Hematopoietic multipotent progenitor cell treated with erythropoietin and hydrocortisone succinate and interleukin-3 and kit ligand, for 6 days (in vitro differentiated cells): Measurements from ENCODE around the gene AK4.
A peak's percentile ranks its signal among the peaks of the same experiment; 100 is the strongest.

Experiments used
- DNase-seq: peaks from one replicate; pipeline ENCODE4 v3.0.0-alpha.2; 2015

AK4 gene

DNA sequence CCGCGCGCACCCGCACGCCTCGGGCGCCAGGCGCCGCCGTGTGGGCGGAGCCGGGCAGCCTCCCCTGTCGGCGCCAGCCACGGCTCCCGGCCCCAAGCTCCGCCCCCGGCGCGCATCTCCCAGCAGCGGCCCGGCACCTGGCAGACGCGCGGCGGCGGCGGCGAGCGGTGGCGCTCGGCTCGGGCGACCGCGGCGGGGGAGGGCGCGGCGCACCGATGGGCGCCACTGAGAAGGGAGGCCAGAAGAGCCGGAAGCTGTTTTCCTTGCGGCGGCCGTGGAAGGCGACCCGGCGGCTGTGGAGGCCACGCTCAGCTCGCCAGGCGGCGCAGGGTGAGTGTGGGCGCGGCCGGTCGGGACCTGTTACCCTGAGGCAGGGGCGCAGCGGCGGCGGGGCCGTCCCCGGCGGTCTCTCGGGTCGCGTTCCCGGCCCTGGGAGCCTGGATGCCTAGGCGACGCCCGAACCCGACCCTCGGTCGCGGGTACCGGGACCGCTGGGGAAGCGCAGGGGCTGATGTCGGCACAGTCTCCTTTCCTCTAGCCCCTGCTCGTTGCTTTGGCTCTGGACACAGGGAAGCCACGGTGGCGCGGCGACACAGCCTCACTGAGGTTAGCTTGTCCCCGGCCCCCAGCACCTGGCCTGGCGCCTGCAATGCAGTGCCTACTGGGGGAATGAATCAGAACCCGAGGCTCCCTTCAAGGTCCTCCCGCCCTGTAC is 106.5 kb downstream of the AK4 start:
- DNase-seq, result peak; percentile 91

DNA sequence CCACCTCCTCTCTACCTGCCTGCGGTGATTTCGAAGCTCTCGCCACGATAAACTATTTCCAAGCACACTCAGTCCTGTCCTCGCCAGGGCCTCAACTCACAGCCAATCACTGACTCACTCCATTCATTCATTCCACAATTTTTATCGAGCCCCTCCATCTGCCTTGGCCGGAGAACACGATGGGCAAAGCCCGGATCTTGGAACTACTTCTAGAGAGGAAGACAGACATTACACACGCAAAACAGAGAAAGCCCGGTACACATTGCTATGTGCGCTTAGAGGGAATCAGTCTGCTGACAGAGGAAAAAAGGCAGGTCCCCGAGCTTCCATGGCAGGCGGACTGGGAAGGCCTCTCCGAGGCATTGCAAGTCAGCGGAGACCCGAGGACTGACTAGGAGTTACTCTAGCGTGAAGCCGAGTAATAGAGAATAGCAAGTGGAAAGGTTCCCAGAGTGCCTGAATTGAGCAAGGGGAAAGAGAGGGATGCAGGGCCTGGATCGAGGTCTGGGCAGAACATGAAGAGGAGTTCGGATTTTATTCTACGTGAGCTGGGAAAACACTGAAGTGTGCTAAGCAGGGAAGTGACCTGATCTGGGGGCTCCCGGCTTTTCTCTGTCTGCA is 107.1 kb downstream of the AK4 start:
- DNase-seq, result peak; percentile 60

DNA sequence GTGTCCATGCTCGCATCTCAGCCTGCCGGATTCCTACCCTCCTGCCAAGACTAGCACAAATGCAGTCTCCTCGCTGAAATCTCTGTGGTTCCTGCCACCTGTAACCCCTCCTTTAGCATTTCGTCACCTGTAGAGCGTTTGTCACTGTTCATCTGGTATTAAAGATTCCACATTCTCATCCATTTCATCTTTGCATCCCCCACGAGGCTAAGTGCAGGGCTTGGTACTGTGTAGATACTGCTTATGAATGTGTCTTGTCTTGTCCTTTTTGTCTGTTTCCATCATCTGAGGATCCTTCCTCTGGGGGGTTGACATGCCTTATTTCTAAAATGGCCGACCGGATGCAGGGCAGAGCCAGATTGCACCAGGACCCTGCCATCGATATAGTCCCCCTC is 107.7 kb downstream of the AK4 start:
- peak; percentile 50 for DNase-seq

DNA sequence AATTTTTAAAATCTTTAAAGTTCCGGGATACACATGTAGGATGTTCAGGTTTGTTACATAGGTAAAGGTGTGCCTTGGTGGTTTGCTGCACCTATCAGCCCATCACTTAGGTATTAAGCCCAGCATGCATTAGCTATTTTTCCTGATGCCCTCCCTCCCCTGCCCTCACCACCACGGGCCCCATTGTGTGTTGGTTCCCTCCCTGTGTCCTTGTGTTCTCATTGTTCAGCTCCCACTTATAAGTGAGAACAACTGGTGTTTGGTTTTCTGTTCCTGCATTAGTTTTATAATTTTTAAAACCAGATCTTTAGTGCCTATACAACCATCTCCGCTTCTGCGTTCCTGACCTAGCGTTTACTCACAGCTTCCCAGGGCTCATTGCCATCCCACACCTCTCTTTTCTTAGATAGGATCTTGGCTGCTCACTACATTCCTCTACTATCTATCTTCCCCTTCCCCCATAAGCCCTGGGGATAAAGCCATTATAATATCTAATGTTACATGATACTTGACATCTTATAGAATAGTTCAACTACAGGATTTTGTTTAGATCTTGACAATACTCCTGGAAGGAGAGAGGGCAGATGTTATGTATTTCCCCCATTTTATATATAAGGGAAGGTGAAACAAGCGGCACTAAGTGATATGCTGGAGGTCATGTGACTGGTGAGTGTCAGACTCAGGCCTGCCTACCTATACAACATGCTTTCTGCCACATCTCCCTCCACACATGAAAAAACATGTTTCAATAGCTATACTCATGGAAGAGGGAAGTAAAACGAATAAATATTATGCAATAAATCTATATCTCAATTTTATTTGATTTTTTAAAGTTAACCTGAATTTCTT is 109.1 kb downstream of the AK4 start:
- DNase-seq, result peak; percentile 51

DNA sequence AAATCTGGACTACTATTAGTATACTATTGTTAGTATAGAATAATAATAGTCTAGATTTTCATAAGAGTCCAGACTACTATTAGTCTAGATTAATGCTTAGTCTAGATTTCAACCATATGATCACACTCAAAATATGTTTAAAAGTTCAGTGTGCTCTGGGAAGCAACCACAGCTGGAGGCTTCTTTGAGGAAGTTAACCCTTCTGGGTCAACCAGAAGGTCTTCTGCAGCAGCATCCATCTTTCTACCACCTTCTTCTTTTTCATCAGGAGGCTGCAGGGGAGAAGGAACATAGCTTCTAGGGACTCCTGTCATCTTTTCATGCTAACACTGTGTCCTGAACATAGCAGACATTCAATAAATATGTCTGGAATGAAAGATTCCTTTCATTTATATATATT is 110.1 kb downstream of the AK4 start:
- DNase-seq, result no peak

DNA sequence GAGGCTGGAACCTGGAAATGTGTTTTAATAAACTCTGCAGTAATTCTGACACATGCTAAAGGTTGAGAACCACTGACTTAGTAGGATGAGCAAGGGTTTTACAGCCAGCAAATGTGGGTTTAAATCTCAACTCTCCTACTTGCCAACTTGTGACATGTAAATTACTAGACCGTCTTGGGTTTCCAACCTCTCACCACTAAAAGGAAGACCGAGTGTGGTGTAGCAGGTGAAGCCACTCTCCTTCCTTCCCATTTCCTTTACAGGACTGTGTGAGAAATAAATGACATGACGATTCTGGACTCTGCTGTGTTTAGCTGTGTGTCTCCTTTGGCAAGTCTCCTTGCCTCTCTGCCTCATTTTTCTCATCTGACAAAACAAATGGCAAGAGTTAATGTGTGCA is 111.8 kb downstream of the AK4 start:
- DNase-seq, result no peak

DNA sequence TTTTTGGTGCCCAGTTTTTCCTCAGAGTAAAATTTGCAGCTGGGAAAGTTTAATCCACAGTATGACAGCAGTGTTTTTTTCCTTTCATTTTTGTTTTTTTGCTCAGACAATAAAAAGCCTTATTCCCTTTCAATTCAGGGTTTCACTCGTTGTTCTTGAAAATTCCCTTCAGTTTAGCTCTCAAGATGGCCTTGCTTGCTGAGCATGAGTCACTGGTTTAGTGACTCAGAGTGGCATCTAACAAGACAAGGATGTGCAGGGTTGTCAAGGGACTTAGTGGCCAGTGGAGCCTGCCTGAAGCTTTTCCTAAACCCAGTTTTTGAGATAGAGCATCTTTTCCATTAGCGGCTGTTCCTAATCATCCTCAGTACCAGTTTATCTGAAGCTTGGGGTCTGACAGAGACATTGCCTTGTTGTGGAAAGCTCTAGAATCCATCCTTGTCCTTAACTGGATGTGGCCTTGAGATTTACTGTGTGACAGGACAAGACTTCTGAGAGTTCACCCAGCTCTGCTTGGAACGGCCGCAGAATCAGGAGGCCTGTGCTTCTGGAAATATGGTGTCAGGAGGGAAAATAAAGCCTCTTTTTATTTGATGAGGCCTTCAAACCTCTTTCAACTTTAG is 113.0 kb downstream of the AK4 start:
- peak; percentile 64 for DNase-seq

DNA sequence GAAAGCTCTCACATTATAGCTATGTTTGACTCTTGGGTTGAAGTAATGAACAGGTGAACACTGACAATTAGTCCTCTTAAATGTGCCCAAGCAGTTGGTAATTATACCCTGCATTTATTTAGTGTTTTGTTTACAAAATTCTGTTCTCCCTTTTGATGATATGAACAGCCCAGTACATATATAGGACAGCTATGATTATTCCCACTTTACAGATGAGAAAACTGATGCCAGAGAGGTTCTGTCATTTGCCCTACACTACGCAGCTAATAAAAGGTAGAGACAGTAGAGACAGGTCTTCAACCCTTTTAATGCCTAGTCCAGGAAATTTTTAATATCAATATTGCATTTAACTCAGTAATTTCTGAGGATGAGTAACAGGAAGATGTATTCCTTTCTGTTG is 115.3 kb downstream of the AK4 start:
- no peak for DNase-seq

DNA sequence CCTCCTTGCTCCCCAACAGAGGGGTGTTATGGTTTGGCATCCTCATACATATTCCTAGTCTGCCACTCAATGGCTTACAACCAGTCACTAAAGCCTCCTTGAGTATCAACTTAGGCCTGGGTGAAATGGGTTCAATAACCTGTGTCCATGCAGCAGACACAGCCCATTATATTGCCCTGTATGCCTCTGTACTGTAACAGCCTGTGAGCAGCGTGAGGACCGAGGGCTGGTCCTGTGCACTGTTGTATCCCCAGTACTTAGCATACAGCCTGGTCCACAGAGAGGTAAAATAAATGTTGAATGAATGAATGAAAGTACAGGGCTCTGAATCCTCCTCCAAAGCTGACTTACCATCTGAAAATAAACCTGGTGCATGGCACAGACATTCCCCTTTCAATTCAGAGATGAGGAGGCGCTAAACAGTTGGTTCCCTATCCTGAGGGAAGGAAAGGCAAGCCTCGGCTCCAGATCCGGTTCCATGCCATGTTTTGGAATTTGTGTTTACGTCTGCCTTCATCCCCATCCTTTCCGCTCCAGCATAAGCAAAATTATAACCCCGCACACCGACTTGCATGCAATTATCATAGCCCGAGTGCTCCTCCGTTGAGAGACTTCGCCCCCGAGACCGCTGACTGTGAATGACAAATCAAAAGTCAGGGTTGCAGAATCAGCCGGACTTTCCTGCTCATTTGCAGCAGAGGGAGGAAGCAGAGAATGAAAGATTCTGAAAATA is 116.4 kb downstream of the AK4 start:
- DNase-seq, result peak; percentile 68

DNA sequence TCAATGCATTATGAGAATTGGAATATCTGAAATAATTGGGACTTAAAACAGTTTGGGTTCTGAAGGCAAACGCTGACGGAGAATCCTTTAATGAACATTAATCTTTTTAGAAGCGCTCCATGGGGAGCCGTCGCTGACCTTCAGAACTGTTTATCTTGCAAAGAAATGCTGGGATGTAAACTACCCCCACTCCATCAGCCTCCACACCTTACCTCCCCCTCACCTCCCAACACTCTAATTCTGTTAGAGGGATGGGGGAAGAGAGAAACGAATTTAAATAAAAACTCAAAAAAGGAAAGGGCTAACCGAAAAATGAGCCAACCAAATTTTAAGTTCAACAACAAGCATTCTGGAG is 117.3 kb downstream of the AK4 start:
- no peak for DNase-seq

DNA sequence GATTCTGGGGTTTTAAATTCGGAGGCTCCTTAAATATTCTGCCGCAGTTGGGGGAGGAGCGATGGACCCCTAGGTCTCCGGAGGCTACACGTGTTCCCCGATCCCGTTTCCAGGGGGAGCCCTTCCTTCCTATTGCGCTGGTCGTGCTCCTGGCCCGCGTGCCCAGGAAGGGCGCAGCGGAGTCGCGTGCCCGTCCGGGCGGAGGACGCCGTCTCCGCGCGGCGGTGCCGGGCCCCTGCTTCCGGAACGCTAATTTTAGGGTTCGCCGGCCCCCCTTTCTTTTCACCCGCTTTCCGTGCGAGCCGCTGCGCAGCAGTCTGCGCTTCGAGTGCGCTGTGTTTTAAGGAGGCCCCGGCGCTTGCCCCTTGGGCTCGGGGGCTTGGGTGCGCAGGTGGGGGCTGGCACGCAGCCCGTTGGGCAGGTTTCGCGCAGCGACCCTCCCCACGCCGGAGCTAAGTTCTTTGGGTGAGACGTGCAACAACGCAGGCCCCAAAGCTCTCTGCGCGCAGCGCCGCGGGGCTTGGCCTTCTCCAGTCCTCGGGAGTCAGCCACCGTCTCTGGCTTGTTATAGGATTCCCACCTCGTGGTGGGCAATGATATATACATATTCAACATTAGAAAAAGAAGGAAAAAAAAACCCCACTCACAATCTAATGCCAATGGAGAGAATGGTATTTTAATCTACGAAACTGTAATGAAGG is 117.8 kb downstream of the AK4 start:
- peak; percentile 84 for DNase-seq

DNA sequence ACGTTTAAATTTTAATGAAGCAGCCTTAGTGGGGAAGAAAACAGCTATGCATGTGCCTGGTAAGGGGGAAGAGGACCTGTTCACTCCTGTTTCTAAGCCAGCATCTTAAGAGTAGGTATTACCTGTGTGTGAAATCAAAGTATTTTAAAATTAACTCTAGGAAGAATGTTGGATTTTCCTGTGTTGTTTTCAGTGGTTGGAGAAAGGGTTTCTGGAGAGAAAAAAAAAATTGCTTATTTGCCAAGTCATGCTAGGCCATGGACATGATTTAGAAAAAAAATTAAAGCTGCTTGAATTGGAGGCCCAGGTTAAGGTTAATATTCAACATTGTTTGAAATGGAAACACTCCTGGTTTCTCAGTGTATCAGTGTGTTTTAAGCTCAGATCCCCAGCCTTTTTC is 118.5 kb downstream of the AK4 start:
- DNase-seq, result no peak

DNA sequence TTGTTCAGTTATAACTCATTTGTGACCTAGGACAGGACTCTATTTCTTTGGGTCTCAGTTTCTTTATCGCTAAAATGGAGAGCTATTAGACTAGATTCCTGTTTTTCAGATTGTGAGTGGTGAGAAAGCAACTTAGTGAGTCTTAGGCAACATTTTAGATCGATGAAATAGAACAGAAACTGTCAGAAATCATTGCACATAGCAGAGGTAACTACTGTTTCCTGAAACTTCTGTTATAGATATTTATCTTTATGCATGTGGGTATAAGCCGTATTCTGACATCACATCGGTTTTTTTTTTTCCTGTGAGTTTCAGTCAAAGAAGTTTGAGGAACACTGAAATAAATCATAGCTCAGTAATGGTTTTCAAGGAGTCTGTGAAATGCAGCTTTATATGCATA is 119.3 kb downstream of the AK4 start:
- no peak for DNase-seq

DNA sequence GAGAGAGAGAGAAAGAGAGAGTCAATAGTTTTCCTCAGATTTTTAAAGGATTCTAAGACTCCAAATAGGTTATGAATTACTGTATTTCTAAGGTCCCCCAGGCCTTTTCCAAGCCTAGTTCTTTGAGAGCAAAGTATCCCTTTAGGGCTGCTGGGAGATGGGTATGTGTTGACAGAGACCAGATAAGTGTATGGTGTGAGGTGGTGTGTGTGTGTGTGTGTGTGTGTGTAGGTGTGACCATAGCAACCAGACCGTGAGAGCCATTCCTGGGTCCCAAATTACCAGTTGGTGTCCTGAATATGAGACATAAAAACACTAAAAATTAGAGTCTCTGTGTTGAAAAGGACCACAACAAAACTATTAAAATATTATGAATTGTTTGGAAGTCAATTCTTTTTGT is 119.7 kb downstream of the AK4 start:
- peak; percentile 45 for DNase-seq

DNA sequence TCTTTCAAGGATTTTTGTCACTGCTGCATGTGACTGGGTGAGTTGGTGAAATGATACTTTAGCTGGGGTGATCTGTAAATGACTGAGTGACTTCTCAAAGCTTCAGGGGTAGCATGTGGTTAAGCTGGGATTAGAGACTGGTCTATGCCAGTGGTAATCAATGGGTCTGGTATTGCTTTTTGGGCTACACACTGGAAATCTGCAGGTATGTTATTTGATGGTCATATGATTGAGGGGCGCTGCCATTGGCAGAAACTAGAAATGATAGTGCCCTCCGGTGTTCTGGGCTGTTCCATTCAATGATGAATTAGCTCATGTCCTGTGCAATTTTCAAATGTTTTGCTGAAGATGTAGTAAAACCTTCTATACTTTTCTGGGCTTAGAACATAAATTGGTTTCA is 121.6 kb downstream of the AK4 start:
- DNase-seq, result no peak

DNA sequence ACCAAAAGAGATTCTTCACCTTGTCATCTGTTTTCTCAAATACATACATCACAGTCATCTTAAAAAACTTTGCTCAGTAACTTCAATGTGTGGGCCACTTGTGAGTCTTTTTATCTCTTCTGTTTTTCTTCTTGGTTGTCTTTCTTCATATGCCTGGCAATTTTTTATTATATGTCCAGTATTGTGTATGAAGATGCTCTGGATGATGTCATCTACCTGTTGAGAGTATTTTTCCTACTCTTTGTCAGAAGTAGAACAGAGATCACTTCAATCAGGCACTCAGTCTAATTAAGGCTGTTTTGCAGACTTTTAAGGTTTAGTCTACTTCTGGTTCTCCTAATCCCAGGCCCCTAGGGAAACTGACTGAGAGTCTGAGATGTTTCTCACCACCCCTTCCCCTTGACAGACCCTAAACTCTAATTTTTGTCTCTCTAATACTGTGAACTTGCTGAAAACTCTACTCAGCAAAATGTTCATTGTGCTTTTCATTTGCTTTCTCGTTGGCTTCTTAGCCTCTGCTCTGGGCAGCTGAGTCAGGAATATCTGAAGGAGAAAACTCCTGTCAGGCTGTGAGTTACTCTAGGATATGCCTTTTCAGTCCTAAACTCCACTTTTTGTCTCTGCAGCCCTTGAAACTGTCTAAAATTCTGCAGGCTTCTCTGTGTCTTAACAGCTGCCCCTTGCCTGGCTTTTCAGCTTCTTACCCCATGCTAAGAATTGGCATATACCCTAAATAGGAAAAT is 128.4 kb downstream of the AK4 start:
- no peak for DNase-seq

DNA sequence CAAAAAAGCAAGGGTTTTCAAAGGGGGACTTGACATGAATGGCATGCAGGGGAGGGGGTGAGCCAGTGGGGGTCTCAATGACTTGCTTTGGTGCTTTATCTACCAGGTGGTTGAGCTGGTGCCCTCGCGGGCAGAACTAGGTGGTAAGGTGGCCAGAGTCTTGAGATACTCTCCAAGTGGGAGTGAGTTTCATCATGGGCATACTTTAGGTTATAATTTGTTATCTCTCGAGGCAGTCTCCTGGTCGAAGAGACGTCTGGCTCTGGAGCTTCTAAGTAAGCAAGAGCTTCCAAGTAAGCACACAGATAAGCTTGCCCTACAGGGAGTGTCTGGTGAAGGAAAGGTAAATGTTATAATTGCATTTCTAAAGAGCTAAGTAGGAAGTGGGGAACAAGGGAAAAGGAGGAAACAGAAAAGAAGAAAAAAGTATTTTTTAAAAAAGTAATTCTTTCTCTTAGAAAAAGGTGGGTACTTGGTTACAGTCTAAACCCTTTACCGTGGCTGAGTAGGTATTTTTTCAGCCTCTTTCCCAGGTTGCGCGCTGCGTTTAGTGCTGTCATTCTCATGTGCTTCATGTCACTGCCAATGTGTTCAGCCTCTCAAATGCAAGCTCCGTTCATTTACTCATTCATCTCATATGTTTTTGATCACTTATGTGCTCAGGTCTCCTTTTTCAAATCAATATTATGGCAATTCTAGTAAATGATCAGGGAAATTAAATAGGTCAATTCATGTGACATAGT is 129.8 kb downstream of the AK4 start:
- peak; percentile 93 for DNase-seq

DNA sequence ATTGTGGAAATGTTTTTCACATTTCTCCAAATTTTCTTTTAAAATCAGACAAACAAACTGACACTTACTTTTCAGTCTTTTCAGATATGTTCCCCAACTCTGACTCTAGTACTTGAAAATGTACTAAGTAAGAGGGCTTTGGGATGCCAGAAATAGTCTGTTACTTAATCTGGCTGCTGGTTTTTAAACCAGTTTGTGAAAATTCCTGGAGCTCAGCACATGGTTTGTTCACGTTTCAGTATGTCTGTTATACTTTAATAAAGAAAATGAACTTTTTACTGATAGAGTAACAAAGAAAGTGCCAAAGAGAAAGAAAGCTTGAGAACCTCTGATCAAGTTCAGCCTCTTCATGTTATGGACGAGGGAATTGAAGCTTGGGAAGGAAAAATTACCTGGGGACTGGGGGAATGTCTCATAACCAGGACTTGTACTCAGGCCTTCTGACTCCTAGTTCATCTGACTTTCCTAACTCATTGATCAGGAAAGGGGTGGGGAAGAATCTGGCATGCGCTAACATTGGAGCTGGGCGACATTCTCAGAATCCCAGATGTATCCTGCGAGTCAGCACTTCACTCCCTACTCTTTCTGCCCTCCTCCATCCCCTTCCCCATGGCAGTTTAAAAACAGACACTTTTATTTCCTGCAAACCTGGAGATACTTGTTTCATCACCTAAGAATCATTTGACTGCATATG is 130.5 kb downstream of the AK4 start:
- no peak for DNase-seq

DNA sequence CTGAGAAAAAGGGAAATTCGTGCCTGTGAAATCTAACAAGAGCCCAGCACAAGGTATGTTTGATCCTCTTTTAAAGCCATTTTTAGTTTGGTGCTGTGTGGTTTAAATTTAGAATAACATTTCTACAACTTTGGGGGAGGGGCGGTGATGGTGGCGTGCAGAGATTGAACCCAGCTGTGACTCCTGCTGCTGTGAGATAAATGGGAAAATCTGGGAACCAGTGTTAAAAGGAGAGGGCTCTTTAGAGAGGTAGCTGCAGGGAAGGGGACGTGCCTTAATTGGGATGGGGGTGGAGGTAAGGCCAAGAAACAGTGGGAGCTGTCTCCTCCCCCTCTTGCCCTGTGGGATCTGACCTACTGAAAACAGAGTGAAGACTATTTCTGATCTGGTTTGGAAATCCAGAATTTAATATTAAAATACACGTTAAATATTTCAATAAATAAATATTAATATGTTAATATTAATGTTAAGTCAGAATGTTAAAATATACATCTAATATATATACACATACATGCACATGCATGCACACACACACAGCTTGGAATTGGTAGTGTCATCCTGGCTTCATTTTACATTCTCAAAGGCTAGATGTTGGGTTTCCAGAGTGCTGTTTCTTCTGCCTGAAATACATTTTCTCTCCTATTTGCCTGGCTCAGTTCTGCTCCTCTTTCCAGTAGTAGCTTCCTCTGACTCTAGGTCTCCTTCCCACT is 131.2 kb downstream of the AK4 start:
- DNase-seq, result no peak
